ENCODE results near the gene ZNF219.

Gene ZNF219

GRCh38 chr14:21120686-21121085, 22.2 kb upstream of the ZNF219 start:
- H3K4me3 ChIP-seq (ENCODE audit: low read length) = no peak overlapping the region
- TF ChIP-seq CTCF (conservative IDR thresholded peaks at IDR 0.05; ENCODE audit: low read depth, low read length) = no peak
- no peak for DNase-seq (ENCODE audit: low read depth)

- no peak for TF ChIP-seq CTCF (conservative IDR thresholded peaks at IDR 0.05; ENCODE audit: low read depth, low read length)
- no peak for DNase-seq (ENCODE audit: low read depth)
- no peak overlapping the region for H3K4me3 ChIP-seq (ENCODE audit: low read length)
Observed at GRCh38 chr14:21118933-21119332, 20.5 kb upstream of the ZNF219 start.

GRCh38 chr14:21113369-21113768, 14.9 kb upstream of the ZNF219 start:
- no peak overlapping the region for H3K4me3 ChIP-seq (ENCODE audit: low read length)
- TF ChIP-seq CTCF (conservative IDR thresholded peaks at IDR 0.05; ENCODE audit: low read depth, low read length) = no peak
- no peak for DNase-seq (ENCODE audit: low read depth)

- TF ChIP-seq CTCF (conservative IDR thresholded peaks at IDR 0.05; ENCODE audit: low read depth, low read length) = no peak
- DNase-seq (ENCODE audit: low read depth) = no peak
- no peak overlapping the region for H3K4me3 ChIP-seq (ENCODE audit: low read length)
Observed at GRCh38 chr14:21112255-21112654, 13.8 kb upstream of the ZNF219 start.

GRCh38 chr14:21109377-21110138, 11.1 kb upstream of the ZNF219 start:
- TF ChIP-seq CTCF (conservative IDR thresholded peaks at IDR 0.05; ENCODE audit: low read depth, low read length) = no peak
- no peak overlapping the region for H3K4me3 ChIP-seq (ENCODE audit: low read length)
- no peak for DNase-seq (ENCODE audit: low read depth)

GRCh38 chr14:21108791-21109190, 10.3 kb upstream of the ZNF219 start:
- no peak for DNase-seq (ENCODE audit: low read depth)
- no peak overlapping the region for H3K4me3 ChIP-seq (ENCODE audit: low read length)
- TF ChIP-seq CTCF (conservative IDR thresholded peaks at IDR 0.05; ENCODE audit: low read depth, low read length) = no peak

- DNase-seq (ENCODE audit: low read depth) = no peak
- no peak overlapping the region for H3K4me3 ChIP-seq (ENCODE audit: low read length)
- no peak for TF ChIP-seq CTCF (conservative IDR thresholded peaks at IDR 0.05; ENCODE audit: low read depth, low read length)
Observed at GRCh38 chr14:21107283-21107800, 8.9 kb upstream of the ZNF219 start.

Measured in retinal pigment epithelial cell (primary cell).